HepG2 (cell line): Measurements from ENCODE around the gene TCF7L2. TPM values are rescaled to one million over a fixed set of nuclear protein-coding genes. Genes with fewer than 3 reads are reported as not detected.

Experiments used
- FOXO1 ChIP-seq: sonication (generic); formaldehyde crosslinking; IDR thresholded peaks from 2 replicates; pipeline ENCODE4 v1.4.0; 2020; ENCODE audit warnings: missing genetic modification reagents
- HCFC1 ChIP-seq: fragments of 150-350 bp; IDR thresholded peaks from 2 replicates; pipeline ENCODE4 v1.6.1; 2014; ENCODE audit warnings: low read depth, low read length
- HOXA9 ChIP-seq: sonication (generic); formaldehyde crosslinking; IDR thresholded peaks from 2 replicates; pipeline ENCODE4 v1.8.1; 2022; ENCODE audit warnings: missing genetic modification reagents, mild to moderate bottlenecking, moderate library complexity, borderline replicate concordance
- KDM4B ChIP-seq: sonication (generic); formaldehyde crosslinking; IDR thresholded peaks from 2 replicates; pipeline ENCODE4 v1.4.0; 2020; ENCODE audit warnings: missing genetic modification reagents
- MATR3 ChIP-seq: sonication (generic); formaldehyde crosslinking; IDR thresholded peaks from 2 replicates; pipeline ENCODE4 v1.4.0; 2020; ENCODE audit warnings: missing genetic modification reagents
- NFE2L2 ChIP-seq: fragments of 150-350 bp; IDR thresholded peaks from 2 replicates; pipeline ENCODE4 v1.6.1; 2014; ENCODE audit warnings: low read length
- RAD51 ChIP-seq: fragments of 450-650 bp; IDR thresholded peaks from 2 replicates; pipeline ENCODE4 v1.6.1; 2016; ENCODE audit warnings: borderline replicate concordance
- REL ChIP-seq: sonication (generic); formaldehyde crosslinking; conservative IDR thresholded peaks from 2 replicates; pipeline ENCODE4 v1.8.0; 2022; ENCODE audit warnings: mild to moderate bottlenecking, missing genetic modification reagents, moderate library complexity
- SIX4 ChIP-seq: sonication (generic); formaldehyde crosslinking; IDR thresholded peaks from 2 replicates; pipeline ENCODE4 v1.4.0; 2020; ENCODE audit warnings: missing genetic modification reagents
- TBL1XR1 ChIP-seq: fragments of 150-350 bp; IDR thresholded peaks from 2 replicates; pipeline ENCODE4 v1.6.1; 2014; ENCODE audit warnings: borderline replicate concordance, low read length; ENCODE audit not compliant: partially characterized antibody
- TP53 ChIP-seq: sonication (generic); formaldehyde crosslinking; conservative IDR thresholded peaks from 2 replicates; pipeline ENCODE4 v1.4.0; 2020; ENCODE audit warnings: missing genetic modification reagents
- TRIM22 ChIP-seq: fragments of 450-650 bp; IDR thresholded peaks from 2 replicates; pipeline ENCODE4 v1.6.1; 2017
- ZBTB40 ChIP-seq, 2 experiments: fragments of 450-650 bp in 1 of 2; sonication (generic) in 1 of 2; formaldehyde crosslinking in 1 of 2; IDR thresholded peaks; 2 replicates each; pipeline versions ENCODE4 v1.6.1 to v1.8.0; 2016 to 2022; ENCODE audit warnings: antibody characterized with exemption in 1 of 2, mild to moderate bottlenecking in 1 of 2, missing genetic modification reagents in 1 of 2
- ZMYM3 ChIP-seq: sonication (generic); formaldehyde crosslinking; IDR thresholded peaks from 2 replicates; pipeline ENCODE4 v1.5.1; 2020; ENCODE audit warnings: mild to moderate bottlenecking, missing genetic modification reagents
- ZNF274 ChIP-seq: sonication (generic); formaldehyde crosslinking; IDR thresholded peaks from 2 replicates; pipeline ENCODE4 v1.5.1; 2020; ENCODE audit warnings: mild to moderate bottlenecking, missing genetic modification reagents
- ZNF282 ChIP-seq: fragments of 450-650 bp; IDR thresholded peaks from 2 replicates; pipeline ENCODE4 v1.6.1; 2018; ENCODE audit not compliant: partially characterized antibody
- ZNF367 ChIP-seq: sonication (generic); formaldehyde crosslinking; IDR thresholded peaks from 2 replicates; pipeline ENCODE4 v1.4.0; 2020; ENCODE audit warnings: missing genetic modification reagents, borderline replicate concordance
- ZNF468 ChIP-seq: sonication (generic); formaldehyde crosslinking; IDR thresholded peaks from 2 replicates; pipeline ENCODE4 v1.8.0; 2022; ENCODE audit warnings: mild to moderate bottlenecking, moderate library complexity, missing genetic modification reagents
- polyA plus RNA-seq, 8 experiments: library from polyadenylated mRNA; depleted of rRNA in 3 of 8; stranded (reverse) in 7 of 8; unstranded in 1 of 8; fragments of >200 nt; fragmentation: Illumina TruSeq in 4 of 8; extraction: Trizol in 4 of 8; gene quantifications; 2 replicates each; pipeline versions ENCODE4 v1.2.1 to v1.2.3, GENCODE V29; 2011 to 2016; ENCODE audit warnings: low read depth in 4 of 8, missing spikeins in 1 of 8, mixed read lengths in 1 of 8; ENCODE audit not compliant: insufficient read depth in 1 of 8
- total RNA-seq, 5 experiments: library from RNA; depleted of rRNA; stranded (reverse); fragments of >200 nt; fragmentation: Illumina TruSeq; extraction: Trizol; gene quantifications; 2 replicates each; pipeline ENCODE4 v1.2.3, GENCODE V29; 2016; ENCODE audit warnings: low read depth in 1 of 5
- TF ChIP-seq, protein P1 (sequence below): sonication (generic); formaldehyde crosslinking; IDR thresholded peaks from 2 replicates; pipeline ENCODE4 v1.5.0; 2020; ENCODE audit warnings: missing genetic modification reagents, mild to moderate bottlenecking, borderline replicate concordance

The TCF7L2 gene
- total and polyA plus RNA-seq, 2 of the 13 experiments (the other 11 are each of a cell fraction or from before 2014, with no cell fraction given): 3.9 to 13.7 TPM

GRCh38 chr10:113087165-113088029 lies 137.3 kb downstream of the TCF7L2 start (continued):
- TF ChIP-seq, protein P1, sequence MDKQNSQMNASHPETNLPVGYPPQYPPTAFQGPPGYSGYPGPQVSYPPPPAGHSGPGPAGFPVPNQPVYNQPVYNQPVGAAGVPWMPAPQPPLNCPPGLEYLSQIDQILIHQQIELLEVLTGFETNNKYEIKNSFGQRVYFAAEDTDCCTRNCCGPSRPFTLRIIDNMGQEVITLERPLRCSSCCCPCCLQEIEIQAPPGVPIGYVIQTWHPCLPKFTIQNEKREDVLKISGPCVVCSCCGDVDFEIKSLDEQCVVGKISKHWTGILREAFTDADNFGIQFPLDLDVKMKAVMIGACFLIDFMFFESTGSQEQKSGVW: no peak
- no peak for TF ChIP-seq ZBTB40 (IDR thresholded peaks at IDR 0.05)
- no peak for TF ChIP-seq ZBTB40 (CRISPR knock-in tag; IDR thresholded peaks at IDR 0.05)
- 0 out of 2 replicates have a peak, but pooled peaks have one; percentile 16 for TF ChIP-seq TP53
- TF ChIP-seq NFE2L2: no peak
- TF ChIP-seq KDM4B (CRISPR knock-in tag): peak; percentile 68; the same call in 1 of the 2 replicates
- no peak for TF ChIP-seq ZNF468 (CRISPR knock-in tag)
- TF ChIP-seq HCFC1: no peak; the same call in 1 of the 2 replicates
- TF ChIP-seq TBL1XR1: peak; percentile 48
- no peak for TF ChIP-seq HOXA9 (CRISPR knock-in tag)
- no peak for TF ChIP-seq ZNF274 (CRISPR knock-in tag)
- TF ChIP-seq FOXO1 (CRISPR knock-in tag): peak; percentile 95
- no peak for TF ChIP-seq ZNF367
- peak; percentile 94 for TF ChIP-seq ZMYM3 (CRISPR knock-in tag)
- TF ChIP-seq TRIM22: no peak
- no peak for TF ChIP-seq RAD51
- TF ChIP-seq REL (CRISPR knock-in tag): no peak
- 0 out of 2 replicates have a peak, but pooled peaks have one; percentile 49 for TF ChIP-seq SIX4 (CRISPR knock-in tag)
- no peak for TF ChIP-seq ZNF282
- TF ChIP-seq MATR3 (CRISPR knock-in tag): no peak
